ENCODE results near the gene U2AF1L4.

U2AF1L4 gene

GRCh38 chr19:35708391-35708790 lies 36.8 kb downstream of the U2AF1L4 start:
- Histone ChIP-seq H3K4me3 (ENCODE audit: low read length) (no peak overlapping the region), H3K9me3 (ENCODE audit: control insufficient read depth, insufficient read depth, low read length) (no peaks in the 10 kb centered on the region), H3K27ac (ENCODE audit: low read length) (no peak overlapping the region), H3K36me3 (ENCODE audit: control insufficient read depth, insufficient read depth, low read length) (no peaks in the 10 kb centered on the region), H3K4me1 (ENCODE audit: control insufficient read depth, insufficient read depth, low read length) (no peaks in the 10 kb centered on the region), H3K27me3 (ENCODE audit: control insufficient read depth, insufficient read depth, low read length) (no peaks in the 10 kb centered on the region; the same call in 1 of the 2 replicates)
- DNase-seq (ENCODE audit: low read depth, low spot score): no peak
- no CpG with 5 or more reads among the region's 1 CpG for whole genome bisulfite sequencing (ENCODE audit: insufficient coverage, insufficient read length)

DNA sequence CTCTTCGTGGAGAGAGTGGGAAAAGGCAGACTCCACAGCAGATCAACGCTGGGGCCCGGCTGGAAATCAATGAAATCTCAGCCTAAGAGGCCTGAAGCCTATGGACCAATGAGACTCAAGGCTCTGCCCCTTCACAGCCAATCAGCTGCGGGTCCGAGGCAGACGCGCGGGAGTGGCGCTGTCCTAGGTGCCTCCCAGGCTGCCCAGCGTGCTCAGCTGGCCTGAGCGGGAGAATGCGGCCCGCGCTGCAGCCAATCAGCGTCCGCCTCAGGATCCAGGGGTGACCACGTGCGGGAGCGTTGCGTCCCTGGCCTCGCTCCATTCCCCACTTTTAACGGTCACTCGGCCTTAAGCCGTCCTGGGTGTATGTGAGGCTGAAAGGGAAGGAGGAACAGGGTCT lies 41.0 kb downstream of the U2AF1L4 start, which contains the start of gene ZBTB32:
Gene ZBTB32 (plus strand): TSS at position 341 of the 400 bp plus-strand sequence. CDS start 10,069 bp downstream, outside the sequence.
- WGBS (ENCODE audit: insufficient coverage, insufficient read length): no CpG with 5 or more reads among the region's 24 CpGs
- Histone ChIP-seq H3K4me1 (ENCODE audit: control insufficient read depth, insufficient read depth, low read length) (no peaks in the 10 kb centered on the region), H3K4me3 (ENCODE audit: low read length) (no peak within 1 kb of the TSS), H3K36me3 (ENCODE audit: control insufficient read depth, insufficient read depth, low read length) (no peaks in the 10 kb centered on the region), H3K9me3 (ENCODE audit: control insufficient read depth, insufficient read depth, low read length) (no peaks in the 10 kb centered on the region), H3K27me3 (ENCODE audit: control insufficient read depth, insufficient read depth, low read length) (no peaks in the 10 kb centered on the region; the same call in 1 of the 2 replicates), H3K27ac (ENCODE audit: low read length) (no peak within 1 kb of the TSS)
- DNase-seq (ENCODE audit: low read depth, low spot score): no peak

- no peaks in the 10 kb centered on the region for H3K4me1 ChIP-seq (ENCODE audit: control insufficient read depth, insufficient read depth, low read length)
- no peak overlapping the region for H3K4me3 ChIP-seq (ENCODE audit: low read length)
- no peaks in the 10 kb centered on the region for H3K36me3 ChIP-seq (ENCODE audit: control insufficient read depth, insufficient read depth, low read length)
- no peak overlapping the region for H3K27ac ChIP-seq (ENCODE audit: low read length)
- WGBS (ENCODE audit: insufficient coverage, insufficient read length): no CpG with 5 or more reads among the region's 9 CpGs
- H3K27me3 ChIP-seq (ENCODE audit: control insufficient read depth, insufficient read depth, low read length): no peaks in the 10 kb centered on the region; the same call in 1 of the 2 replicates
- no peaks in the 10 kb centered on the region for H3K9me3 ChIP-seq (ENCODE audit: control insufficient read depth, insufficient read depth, low read length)
- no peak for DNase-seq (ENCODE audit: low read depth, low spot score)
These were observed 41.9 kb downstream of the U2AF1L4 start for GRCh38 chr19:35703343-35703742.

DNA sequence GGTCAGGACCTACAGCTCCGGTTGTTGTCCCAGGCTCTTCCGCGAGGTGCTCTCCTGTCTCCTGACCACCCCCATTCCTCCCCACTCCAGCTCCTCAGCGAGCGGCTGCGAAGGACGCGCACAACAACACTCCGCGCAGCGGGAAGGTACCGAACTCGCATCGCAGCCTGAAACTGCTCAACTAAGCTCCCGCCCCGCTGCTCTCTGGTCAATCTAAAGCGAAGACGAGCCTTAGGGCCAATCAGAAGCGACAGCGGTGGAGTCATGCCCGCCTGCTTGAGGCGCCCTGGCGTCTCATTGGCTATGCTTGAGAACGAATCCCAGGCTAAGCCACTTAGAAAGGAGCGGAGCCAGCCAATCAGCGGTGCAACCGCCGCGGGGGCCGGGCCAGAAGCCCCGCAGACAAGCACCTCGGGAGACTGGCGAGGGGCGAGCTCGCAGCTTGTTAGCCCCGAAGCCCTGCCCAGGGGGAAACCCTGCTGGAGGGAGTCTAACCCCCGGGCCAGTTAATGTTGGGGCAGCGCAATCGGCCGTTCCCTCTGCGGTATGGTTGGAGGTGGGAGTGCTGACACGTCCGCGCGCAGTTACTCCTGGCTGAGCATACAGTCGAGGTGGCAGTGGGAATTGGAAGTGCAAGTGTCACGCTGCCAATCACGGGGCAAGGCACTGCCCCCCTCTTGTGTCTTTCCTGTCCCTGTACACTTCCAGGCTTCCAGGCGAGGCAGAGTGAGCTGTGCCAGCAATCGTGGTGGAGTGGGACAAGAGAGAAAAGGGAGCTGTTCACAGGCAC lies 42.8 kb downstream of the U2AF1L4 start:
- no peaks in the 10 kb centered on the region for H3K36me3 ChIP-seq (ENCODE audit: control insufficient read depth, insufficient read depth, low read length)
- H3K27me3 ChIP-seq (ENCODE audit: control insufficient read depth, insufficient read depth, low read length): no peaks in the 10 kb centered on the region; the same call in 1 of the 2 replicates
- peak overlapping the region; percentile 54; the same call in 1 of the 2 replicates for H3K4me3 ChIP-seq (ENCODE audit: low read length)
- no peaks in the 10 kb centered on the region for H3K4me1 ChIP-seq (ENCODE audit: control insufficient read depth, insufficient read depth, low read length)
- peak; percentile 99 for DNase-seq (ENCODE audit: low read depth, low spot score)
- no peak overlapping the region for H3K27ac ChIP-seq (ENCODE audit: low read length)
- WGBS (ENCODE audit: insufficient coverage, insufficient read length): no CpG with 5 or more reads among the region's 50 CpGs
- no peaks in the 10 kb centered on the region for H3K9me3 ChIP-seq (ENCODE audit: control insufficient read depth, insufficient read depth, low read length)

- Histone ChIP-seq H3K27ac (ENCODE audit: low read length) (no peak overlapping the region), H3K36me3 (ENCODE audit: control insufficient read depth, insufficient read depth, low read length) (no peaks in the 10 kb centered on the region), H3K4me3 (ENCODE audit: low read length) (no peak overlapping the region), H3K9me3 (ENCODE audit: control insufficient read depth, insufficient read depth, low read length) (no peaks in the 10 kb centered on the region), H3K27me3 (ENCODE audit: control insufficient read depth, insufficient read depth, low read length) (no peaks in the 10 kb centered on the region), H3K4me1 (ENCODE audit: control insufficient read depth, insufficient read depth, low read length) (no peaks in the 10 kb centered on the region)
- no CpG with 5 or more reads among the region's 4 CpGs for WGBS (ENCODE audit: insufficient coverage, insufficient read length)
- DNase-seq (ENCODE audit: low read depth, low spot score): no peak
These were observed 48.4 kb downstream of the U2AF1L4 start for GRCh38 chr19:35696835-35697234.

GRCh38 chr19:35695895-35696422 lies 49.3 kb downstream of the U2AF1L4 start:
- WGBS (ENCODE audit: insufficient coverage, insufficient read length): no CpG with 5 or more reads among the region's 2 CpGs
- Histone ChIP-seq H3K9me3 (ENCODE audit: control insufficient read depth, insufficient read depth, low read length) (no peaks in the 10 kb centered on the region), H3K27me3 (ENCODE audit: control insufficient read depth, insufficient read depth, low read length) (no peaks in the 10 kb centered on the region), H3K27ac (ENCODE audit: low read length) (no peak overlapping the region), H3K36me3 (ENCODE audit: control insufficient read depth, insufficient read depth, low read length) (no peaks in the 10 kb centered on the region), H3K4me1 (ENCODE audit: control insufficient read depth, insufficient read depth, low read length) (no peaks in the 10 kb centered on the region), H3K4me3 (ENCODE audit: low read length) (no peak overlapping the region)
- no peak for DNase-seq (ENCODE audit: low read depth, low spot score)

GRCh38 chr19:35693835-35694599 lies 51.2 kb downstream of the U2AF1L4 start:
- no peak overlapping the region for H3K27ac ChIP-seq (ENCODE audit: low read length)
- no peaks in the 10 kb centered on the region for H3K27me3 ChIP-seq (ENCODE audit: control insufficient read depth, insufficient read depth, low read length)
- H3K4me1 ChIP-seq (ENCODE audit: control insufficient read depth, insufficient read depth, low read length): no peaks in the 10 kb centered on the region
- H3K36me3 ChIP-seq (ENCODE audit: control insufficient read depth, insufficient read depth, low read length): no peaks in the 10 kb centered on the region
- DNase-seq (ENCODE audit: low read depth, low spot score): no peak
- H3K9me3 ChIP-seq (ENCODE audit: control insufficient read depth, insufficient read depth, low read length): no peaks in the 10 kb centered on the region
- no peak overlapping the region for H3K4me3 ChIP-seq (ENCODE audit: low read length)
- WGBS (ENCODE audit: insufficient coverage, insufficient read length): 100% methylated on average over 1 of the region's 8 CpGs

- WGBS (ENCODE audit: insufficient coverage, insufficient read length): no CpG with 5 or more reads among the region's 8 CpGs
- DNase-seq (ENCODE audit: low read depth, low spot score): no peak
- Histone ChIP-seq H3K4me3 (ENCODE audit: low read length) (no peak overlapping the region), H3K36me3 (ENCODE audit: control insufficient read depth, insufficient read depth, low read length) (no peaks in the 10 kb centered on the region), H3K27me3 (ENCODE audit: control insufficient read depth, insufficient read depth, low read length) (no peaks in the 10 kb centered on the region), H3K9me3 (ENCODE audit: control insufficient read depth, insufficient read depth, low read length) (no peaks in the 10 kb centered on the region), H3K4me1 (ENCODE audit: control insufficient read depth, insufficient read depth, low read length) (no peaks in the 10 kb centered on the region), H3K27ac (ENCODE audit: low read length) (no peak overlapping the region)
These were observed 51.8 kb downstream of the U2AF1L4 start for GRCh38 chr19:35693422-35693821.
